Nephron (organoid): Measurements from ENCODE around the gene SLC25A25.

ENCODE experiments used
- H3K27ac Mint-ChIP-seq, 3 experiments: 2 replicates each; pipeline ENCODE4 v1.8.0; 2020; ENCODE audit warnings: mixed read lengths in 3 of 3, mild to moderate bottlenecking in 2 of 3, moderate library complexity in 1 of 3
- H3K27me3 Mint-ChIP-seq: 2 replicates; pipeline ENCODE4 v1.8.0; 2021; ENCODE audit warnings: low read depth, mild to moderate bottlenecking, moderate library complexity, mixed read lengths
- H3K36me3 Mint-ChIP-seq: 2 replicates; pipeline ENCODE4 v1.8.0; 2020; ENCODE audit warnings: low read depth, mixed read lengths
- H3K4me1 Mint-ChIP-seq: 2 replicates; pipeline ENCODE4 v1.8.0; 2020; ENCODE audit warnings: mixed read lengths
- H3K4me3 Mint-ChIP-seq, 3 experiments: 2 replicates each; pipeline ENCODE4 v1.8.0; 2020; ENCODE audit warnings: mild to moderate bottlenecking in 3 of 3, mixed read lengths in 3 of 3, moderate library complexity in 2 of 3
- H3K9me3 Mint-ChIP-seq: 2 replicates; pipeline ENCODE4 v1.8.0; 2020; ENCODE audit warnings: mixed read lengths
- TF ChIP-seq, protein P1 (sequence below), 3 experiments: fragments of 200-600 bp; sonication (generic); IDR thresholded peaks; one replicate each; pipeline ENCODE4 v1.5.0; 2021; ENCODE audit warnings: antibody characterized with exemption in 3 of 3; ENCODE audit not compliant: unreplicated experiment in 3 of 3

The SLC25A25 gene

GRCh38 chr9:128091571-128091970, 23.5 kb downstream of the SLC25A25 start:
- Mint-ChIP-seq H3K9me3 (no peaks in the 10 kb centered on the region), H3K4me1 (peaks cover 50% of the 10 kb centered on the region), H3K36me3 (peaks cover 3% of the 10 kb centered on the region), H3K27me3 (no peaks in the 10 kb centered on the region), H3K4me3 (peak overlapping the region; percentile 75 to 85 (median 80)), H3K27ac (peak overlapping the region; percentile 94 to 99 (median 95))
- TF ChIP-seq, protein P1, sequence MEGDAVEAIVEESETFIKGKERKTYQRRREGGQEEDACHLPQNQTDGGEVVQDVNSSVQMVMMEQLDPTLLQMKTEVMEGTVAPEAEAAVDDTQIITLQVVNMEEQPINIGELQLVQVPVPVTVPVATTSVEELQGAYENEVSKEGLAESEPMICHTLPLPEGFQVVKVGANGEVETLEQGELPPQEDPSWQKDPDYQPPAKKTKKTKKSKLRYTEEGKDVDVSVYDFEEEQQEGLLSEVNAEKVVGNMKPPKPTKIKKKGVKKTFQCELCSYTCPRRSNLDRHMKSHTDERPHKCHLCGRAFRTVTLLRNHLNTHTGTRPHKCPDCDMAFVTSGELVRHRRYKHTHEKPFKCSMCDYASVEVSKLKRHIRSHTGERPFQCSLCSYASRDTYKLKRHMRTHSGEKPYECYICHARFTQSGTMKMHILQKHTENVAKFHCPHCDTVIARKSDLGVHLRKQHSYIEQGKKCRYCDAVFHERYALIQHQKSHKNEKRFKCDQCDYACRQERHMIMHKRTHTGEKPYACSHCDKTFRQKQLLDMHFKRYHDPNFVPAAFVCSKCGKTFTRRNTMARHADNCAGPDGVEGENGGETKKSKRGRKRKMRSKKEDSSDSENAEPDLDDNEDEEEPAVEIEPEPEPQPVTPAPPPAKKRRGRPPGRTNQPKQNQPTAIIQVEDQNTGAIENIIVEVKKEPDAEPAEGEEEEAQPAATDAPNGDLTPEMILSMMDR (IDR thresholded peaks at IDR 0.05; ENCODE audit: unreplicated experiment in 3 of 3), result no peak

GRCh38 chr9:128092199-128092977, 24.4 kb downstream of the SLC25A25 start:
- TF ChIP-seq, protein P1 (IDR thresholded peaks at IDR 0.05; ENCODE audit: unreplicated experiment in 3 of 3), result no peak
- no peaks in the 10 kb centered on the region for H3K27me3 Mint-ChIP-seq
- peak overlapping the region; percentile 97 to 99 (median 98) for H3K27ac Mint-ChIP-seq
- H3K4me1 Mint-ChIP-seq, result peaks cover 55% of the 10 kb centered on the region
- no peaks in the 10 kb centered on the region for H3K9me3 Mint-ChIP-seq
- H3K4me3 Mint-ChIP-seq, result peak overlapping the region; percentile 75 to 85 (median 80)
- peaks cover 2% of the 10 kb centered on the region for H3K36me3 Mint-ChIP-seq

- Mint-ChIP-seq H3K36me3 (no peaks in the 10 kb centered on the region), H3K27me3 (no peaks in the 10 kb centered on the region), H3K4me3 (peak overlapping the region; percentile 42 to 85 (median 44)), H3K27ac (peak overlapping the region; percentile 97 to 99 (median 98)), H3K4me1 (peaks cover 52% of the 10 kb centered on the region), H3K9me3 (no peaks in the 10 kb centered on the region)
- TF ChIP-seq, protein P1 (IDR thresholded peaks at IDR 0.05; ENCODE audit: unreplicated experiment in 3 of 3), result no peak
Observed at GRCh38 chr9:128093011-128093410, 25.0 kb downstream of the SLC25A25 start.

DNA sequence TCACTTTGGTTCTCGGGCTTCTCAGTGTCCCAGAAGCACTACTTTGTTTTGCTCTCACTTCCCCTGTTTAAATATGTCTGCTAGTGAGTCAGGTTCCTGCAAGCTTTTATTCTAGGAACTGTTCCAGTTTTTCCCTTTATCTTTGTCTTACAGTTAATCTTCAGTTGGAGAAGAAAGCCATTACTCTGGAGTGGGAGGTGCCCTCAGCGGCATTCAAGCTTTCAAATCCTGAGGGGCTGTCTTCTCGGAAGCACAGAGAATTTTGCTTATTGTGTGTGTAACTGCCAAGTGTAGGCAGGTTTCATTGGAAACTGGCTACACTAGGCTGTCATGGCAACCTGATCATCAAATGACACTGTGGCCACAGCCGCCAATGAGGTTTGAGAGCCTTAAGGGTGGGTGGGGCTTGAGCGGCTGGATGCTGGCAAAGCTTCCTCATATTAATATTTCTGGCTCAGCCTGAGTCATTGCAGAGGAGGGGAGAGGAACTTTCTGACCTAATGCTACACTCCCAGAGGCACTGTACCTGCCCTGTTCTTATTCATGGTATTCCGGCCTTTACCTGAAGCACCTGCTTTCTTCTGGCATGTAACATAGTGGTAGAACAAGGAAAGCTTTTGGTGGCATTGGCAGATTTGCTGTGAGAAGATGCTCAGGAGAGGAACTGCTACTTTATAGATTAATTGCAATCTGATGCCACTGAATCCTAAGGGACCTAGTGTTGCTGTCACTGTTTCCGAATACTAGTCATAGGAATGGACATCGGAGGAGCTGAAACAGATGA, 26.3 kb downstream of the SLC25A25 start:
- peak overlapping the region; percentile 52 to 75 (median 68) for H3K4me3 Mint-ChIP-seq
- H3K9me3 Mint-ChIP-seq, result no peaks in the 10 kb centered on the region
- peak overlapping the region; percentile 97 to 99 (median 98) for H3K27ac Mint-ChIP-seq
- TF ChIP-seq, protein P1 (IDR thresholded peaks at IDR 0.05; ENCODE audit: unreplicated experiment in 3 of 3), result no peak
- H3K27me3 Mint-ChIP-seq, result no peaks in the 10 kb centered on the region
- H3K4me1 Mint-ChIP-seq, result peaks cover 66% of the 10 kb centered on the region
- H3K36me3 Mint-ChIP-seq, result no peaks in the 10 kb centered on the region

- no peaks in the 10 kb centered on the region for H3K36me3 Mint-ChIP-seq
- TF ChIP-seq, protein P1 (IDR thresholded peaks at IDR 0.05; ENCODE audit: unreplicated experiment in 3 of 3), result no peak
- peak overlapping the region in 1 of 3 experiments; percentile 75 for H3K4me3 Mint-ChIP-seq
- peaks cover 73% of the 10 kb centered on the region for H3K4me1 Mint-ChIP-seq
- H3K27me3 Mint-ChIP-seq, result no peaks in the 10 kb centered on the region
- peak overlapping the region; percentile 97 to 99 (median 98) for H3K27ac Mint-ChIP-seq
- no peaks in the 10 kb centered on the region for H3K9me3 Mint-ChIP-seq
Observed at GRCh38 chr9:128094950-128095544, 27.0 kb downstream of the SLC25A25 start.
